Liver (tissue), 9 donors: ENCODE results near the gene UBALD2. TPM values are rescaled to one million over a fixed set of nuclear protein-coding genes. Genes with fewer than 3 reads are reported as not detected.
A peak's percentile ranks its signal among the peaks of the same experiment; 100 is the strongest.

Experiments
- DNase-seq: peaks from one replicate; pipeline ENCODE4 v3.0.0-alpha.2; 2017; ENCODE audit warnings: low spot score
- H3K27ac ChIP-seq, 2 donors: one replicate each; pipeline ENCODE4 v1.7.0; 2013; ENCODE audit warnings: inconsistent platforms in 2 of 2, low read length in 2 of 2, control low read depth in 1 of 2, low read depth in 1 of 2, mild to moderate bottlenecking in 1 of 2
- H3K27me3 ChIP-seq, 4 donors: one replicate each; pipeline versions ENCODE4 v1.6.1 to v1.7.0; 2013; ENCODE audit warnings: low read length in 3 of 4, inconsistent platforms in 1 of 4, mild to moderate bottlenecking in 1 of 4, moderate library complexity in 1 of 4; ENCODE audit not compliant: control insufficient read depth in 4 of 4, insufficient read depth in 4 of 4
- H3K36me3 ChIP-seq, 4 donors: one replicate each; pipeline versions ENCODE4 v1.6.1 to v1.7.0; 2013; ENCODE audit warnings: low read length in 3 of 4, mild to moderate bottlenecking in 3 of 4, low read depth in 1 of 4, moderate library complexity in 1 of 4; ENCODE audit not compliant: control insufficient read depth in 4 of 4, insufficient read depth in 3 of 4
- H3K4me1 ChIP-seq, 4 donors: one replicate each; pipeline versions ENCODE4 v1.6.1 to v1.7.0; 2013; ENCODE audit warnings: low read length in 3 of 4, mild to moderate bottlenecking in 3 of 4, moderate library complexity in 1 of 4; ENCODE audit not compliant: control insufficient read depth in 4 of 4, insufficient read depth in 4 of 4
- H3K4me3 ChIP-seq, 3 donors: one replicate each; pipeline versions ENCODE4 v1.6.1 to v1.7.0; 2013; ENCODE audit warnings: low read length in 3 of 3, control low read depth in 1 of 3, low read depth in 1 of 3, mild to moderate bottlenecking in 1 of 3
- H3K9ac ChIP-seq, 2 donors: one replicate each; pipeline ENCODE4 v1.7.0; 2013; ENCODE audit warnings: low read length in 2 of 2, mild to moderate bottlenecking in 2 of 2, moderate library complexity in 2 of 2, control low read depth in 1 of 2, low read depth in 1 of 2
- H3K9me3 ChIP-seq, 4 donors: one replicate each; pipeline versions ENCODE4 v1.6.1 to v1.7.0; 2013; ENCODE audit warnings: low read length in 3 of 4; ENCODE audit not compliant: control insufficient read depth in 4 of 4
- CTCF ChIP-seq: fragments of 150-350 bp; IDR thresholded peaks from 2 replicates; pipeline ENCODE4 v1.5.1; 2017; ENCODE audit warnings: improper control_type of control experiment, low read depth, low read length; ENCODE audit not compliant: missing input control
- EGR1 ChIP-seq, 2 donors: IDR thresholded peaks; 2 replicates each; pipeline ENCODE4 v1.6.1; 2016 to 2018; ENCODE audit warnings: antibody characterized with exemption in 2 of 2, low read depth in 2 of 2
- FOXA1 ChIP-seq: IDR thresholded peaks from 2 replicates; pipeline ENCODE4 v1.6.1; 2016; ENCODE audit warnings: antibody characterized with exemption
- FOXA2 ChIP-seq: IDR thresholded peaks from 2 replicates; pipeline ENCODE4 v1.6.1; 2016; ENCODE audit warnings: antibody characterized with exemption
- HNF4A ChIP-seq, 2 donors: conservative IDR thresholded peaks; 2 replicates each; pipeline ENCODE4 v1.6.1; 2016; ENCODE audit warnings: antibody characterized with exemption in 2 of 2, mild to moderate bottlenecking in 2 of 2
- JUND ChIP-seq, 2 donors: IDR thresholded peaks; 2 replicates each; pipeline ENCODE4 v1.6.1; 2016; ENCODE audit warnings: antibody characterized with exemption in 2 of 2
- YY1 ChIP-seq: IDR thresholded peaks from 2 replicates; pipeline ENCODE4 v1.6.1; 2016; ENCODE audit warnings: antibody characterized with exemption, mild to moderate bottlenecking
- ZBTB33 ChIP-seq: IDR thresholded peaks from 2 replicates; pipeline ENCODE4 v1.6.1; 2016; ENCODE audit warnings: antibody characterized with exemption
- WGBS: extraction: QIAGEN DNeasy Blood & Tissue Kit; methylation state at CpG from one replicate; pipeline ENCODE4 v1.1.7; 2013; 5-methylcytosine and 5-hydroxymethylcytosine counted together
- polyA plus RNA-seq, 2 donors: library from polyadenylated mRNA; stranded (reverse) in 1 of 2; unstranded in 1 of 2; fragments of 200-250 nt in 1 of 2; fragments of >200 nt in 1 of 2; fragmentation: Nextera tagmentation in 1 of 2; extraction: Ambion mirVana in 1 of 2; gene quantifications; one replicate each; pipeline versions ENCODE4 v1.2.1 to v1.2.3, GENCODE V29; 2013 to 2015
- total RNA-seq, 2 donors: library from RNA; depleted of rRNA; stranded (reverse); fragments of >200 nt; gene quantifications; one replicate each; pipeline ENCODE4 v1.2.3, GENCODE V29; 2014
- TF ChIP-seq, protein P1 (sequence below): IDR thresholded peaks from 2 replicates; pipeline ENCODE4 v1.6.1; 2016; ENCODE audit warnings: antibody characterized with exemption
- TF ChIP-seq, protein P2 (sequence below): IDR thresholded peaks from 2 replicates; pipeline ENCODE4 v1.6.1; 2016; ENCODE audit warnings: antibody characterized with exemption, mild to moderate bottlenecking
- donor health status: healthy.
- donor health status: healthy.
- donor health status: healthy.
- donor health status: healthy.
- donor health status: healthy.

Gene UBALD2
- total and polyA plus RNA-seq, 4 donors, result 1.4 to 6.5 (median 3.6) TPM

DNA sequence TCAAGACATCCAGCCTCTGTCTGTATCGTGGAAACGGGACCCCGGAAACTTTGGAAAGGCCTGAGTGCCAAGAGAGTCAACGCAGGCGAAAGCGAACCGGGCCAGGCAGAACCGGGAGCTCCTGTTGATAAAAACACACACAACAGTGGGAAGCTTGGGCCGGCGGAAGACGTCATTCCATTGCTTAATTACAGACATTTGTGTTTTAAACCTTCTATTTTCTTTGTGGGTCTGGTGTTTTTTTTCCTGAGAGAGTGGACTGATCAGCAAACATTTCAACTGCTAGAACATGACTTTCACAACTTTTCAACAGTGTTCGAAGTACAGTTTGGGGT is 24.0 kb upstream of the UBALD2 start:
- 10% methylated on average over 12 of the region's 12 CpGs for WGBS
- TF ChIP-seq EGR1 (IDR thresholded peaks at IDR 0.05; ENCODE audit: low read depth in 2 of 2) (no peak), HNF4A (conservative IDR thresholded peaks at IDR 0.05) (peak in 1 of 2 donors; percentile 21), FOXA2 (no peak)
- Histone ChIP-seq H3K27me3 (no peaks in the 10 kb centered on the region), H3K36me3 (no peaks in the 10 kb centered on the region), H3K27ac (no peak overlapping the region), H3K4me3 (peak overlapping the region in 2 of 3 donors; percentile 65 to 66), H3K9me3 (no peaks in the 10 kb centered on the region), H3K4me1 (peaks cover 6 to 12% (median 7%) of the 10 kb centered on the region in 4 donors), H3K9ac (peak overlapping the region; percentile 19 to 44)
- DNase-seq, result no peak

DNA sequence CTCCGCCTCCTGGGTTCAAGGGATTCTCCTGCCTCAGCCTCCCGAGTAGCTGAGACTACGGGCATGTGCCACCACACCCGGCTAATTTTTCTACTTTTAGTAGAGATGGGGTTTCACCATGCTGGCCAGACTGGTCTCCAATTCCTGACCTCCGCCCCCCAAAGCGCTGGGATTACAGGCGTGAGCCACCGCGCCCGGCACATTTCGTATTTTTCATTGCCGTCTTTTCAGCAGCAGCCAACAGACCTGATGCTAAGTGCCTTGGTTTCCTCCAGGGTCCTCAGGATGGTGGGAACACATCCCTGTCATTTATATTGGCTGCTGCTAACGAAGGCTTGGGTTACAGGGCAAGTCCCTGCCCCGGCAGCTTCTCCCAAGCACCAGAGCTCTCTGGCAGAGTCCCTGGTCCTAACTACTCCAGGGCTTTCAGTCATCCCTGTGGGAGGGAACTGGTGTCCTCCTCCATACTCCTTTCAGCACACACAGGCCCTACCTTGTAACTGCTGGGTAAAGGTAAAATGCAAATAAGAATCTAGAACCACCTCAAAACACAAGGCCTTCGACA is 23.4 kb upstream of the UBALD2 start:
- H3K4me3 ChIP-seq, result no peak overlapping the region
- DNase-seq, result no peak

More for the DNA sequence above, 23.4 kb upstream of the UBALD2 start:
- Histone ChIP-seq H3K9ac (no peak overlapping the region), H3K27ac (no peak overlapping the region), H3K4me1 (peaks cover 6 to 17% (median 12%) of the 10 kb centered on the region in 4 donors), H3K9me3 (no peaks in the 10 kb centered on the region), H3K36me3 (no peaks in the 10 kb centered on the region), H3K27me3 (no peaks in the 10 kb centered on the region)
- TF ChIP-seq HNF4A (conservative IDR thresholded peaks at IDR 0.05) (no peak), JUND (IDR thresholded peaks at IDR 0.05) (no peak), YY1 (no peak), ZBTB33 (no peak), CTCF (no peak), FOXA1 (no peak)
- TF ChIP-seq, protein P1, sequence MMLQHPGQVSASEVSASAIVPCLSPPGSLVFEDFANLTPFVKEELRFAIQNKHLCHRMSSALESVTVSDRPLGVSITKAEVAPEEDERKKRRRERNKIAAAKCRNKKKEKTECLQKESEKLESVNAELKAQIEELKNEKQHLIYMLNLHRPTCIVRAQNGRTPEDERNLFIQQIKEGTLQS, result no peak
- TF ChIP-seq, protein P2, sequence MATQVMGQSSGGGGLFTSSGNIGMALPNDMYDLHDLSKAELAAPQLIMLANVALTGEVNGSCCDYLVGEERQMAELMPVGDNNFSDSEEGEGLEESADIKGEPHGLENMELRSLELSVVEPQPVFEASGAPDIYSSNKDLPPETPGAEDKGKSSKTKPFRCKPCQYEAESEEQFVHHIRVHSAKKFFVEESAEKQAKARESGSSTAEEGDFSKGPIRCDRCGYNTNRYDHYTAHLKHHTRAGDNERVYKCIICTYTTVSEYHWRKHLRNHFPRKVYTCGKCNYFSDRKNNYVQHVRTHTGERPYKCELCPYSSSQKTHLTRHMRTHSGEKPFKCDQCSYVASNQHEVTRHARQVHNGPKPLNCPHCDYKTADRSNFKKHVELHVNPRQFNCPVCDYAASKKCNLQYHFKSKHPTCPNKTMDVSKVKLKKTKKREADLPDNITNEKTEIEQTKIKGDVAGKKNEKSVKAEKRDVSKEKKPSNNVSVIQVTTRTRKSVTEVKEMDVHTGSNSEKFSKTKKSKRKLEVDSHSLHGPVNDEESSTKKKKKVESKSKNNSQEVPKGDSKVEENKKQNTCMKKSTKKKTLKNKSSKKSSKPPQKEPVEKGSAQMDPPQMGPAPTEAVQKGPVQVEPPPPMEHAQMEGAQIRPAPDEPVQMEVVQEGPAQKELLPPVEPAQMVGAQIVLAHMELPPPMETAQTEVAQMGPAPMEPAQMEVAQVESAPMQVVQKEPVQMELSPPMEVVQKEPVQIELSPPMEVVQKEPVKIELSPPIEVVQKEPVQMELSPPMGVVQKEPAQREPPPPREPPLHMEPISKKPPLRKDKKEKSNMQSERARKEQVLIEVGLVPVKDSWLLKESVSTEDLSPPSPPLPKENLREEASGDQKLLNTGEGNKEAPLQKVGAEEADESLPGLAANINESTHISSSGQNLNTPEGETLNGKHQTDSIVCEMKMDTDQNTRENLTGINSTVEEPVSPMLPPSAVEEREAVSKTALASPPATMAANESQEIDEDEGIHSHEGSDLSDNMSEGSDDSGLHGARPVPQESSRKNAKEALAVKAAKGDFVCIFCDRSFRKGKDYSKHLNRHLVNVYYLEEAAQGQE, result no peak
- 95% methylated on average over 15 of the region's 15 CpGs for WGBS
